NCI-H774 (cell line): Measurements from ENCODE around the gene VPS33A.

Experiments used
- DNase-seq: peaks from one replicate; lab custom pipeline; 2025; lab: John Stamatoyannopoulos, UW

Gene VPS33A

GRCh38 chr12:122250536-122250935 is 15.8 kb downstream of the VPS33A start:
- DNase-seq: no peak

- no peak for DNase-seq
These were observed 16.2 kb downstream of the VPS33A start for GRCh38 chr12:122250047-122250446.

- no peak for DNase-seq
These were observed 20.7 kb downstream of the VPS33A start for GRCh38 chr12:122245553-122245952.

- DNase-seq: no peak
These were observed 21.5 kb downstream of the VPS33A start for GRCh38 chr12:122244565-122245371.

GRCh38 chr12:122243965-122244364 is 22.3 kb downstream of the VPS33A start:
- DNase-seq: no peak

- DNase-seq: no peak
These were observed 27.4 kb downstream of the VPS33A start for GRCh38 chr12:122238861-122239260.

- no peak for DNase-seq
These were observed 30.6 kb downstream of the VPS33A start for GRCh38 chr12:122235741-122236140.

GRCh38 chr12:122232691-122233090 is 33.6 kb downstream of the VPS33A start:
- DNase-seq: no peak

GRCh38 chr12:122230798-122231197 is 35.5 kb downstream of the VPS33A start:
- no peak for DNase-seq

GRCh38 chr12:122228092-122228491 is 38.2 kb downstream of the VPS33A start:
- no peak for DNase-seq

- no peak for DNase-seq
These were observed 39.0 kb downstream of the VPS33A start for GRCh38 chr12:122227341-122227740.

GRCh38 chr12:122226366-122227125 is 39.7 kb downstream of the VPS33A start:
- DNase-seq: no peak

GRCh38 chr12:122225683-122226365 is 40.5 kb downstream of the VPS33A start, which contains the start of gene DIABLO:
DIABLO (minus strand) TSS chr12:122226052; CDS start chr12:122226014, 38 bp downstream.
- DNase-seq: peak; percentile 100

GRCh38 chr12:122216445-122216844 is 49.8 kb downstream of the VPS33A start:
- DNase-seq: no peak

- DNase-seq: no peak
These were observed 50.5 kb downstream of the VPS33A start for GRCh38 chr12:122215771-122216170.

GRCh38 chr12:122208073-122208820 is 58.0 kb downstream of the VPS33A start:
- DNase-seq: no peak

- no peak for DNase-seq
These were observed 58.9 kb downstream of the VPS33A start for GRCh38 chr12:122207391-122207790.

- DNase-seq: no peak
These were observed 59.3 kb downstream of the VPS33A start for GRCh38 chr12:122206976-122207375.

GRCh38 chr12:122206111-122206881 is 60.0 kb downstream of the VPS33A start:
- DNase-seq: no peak

GRCh38 chr12:122205053-122205925 is 61.0 kb downstream of the VPS33A start:
- no peak for DNase-seq
